HFF-Myc (cell line): ENCODE data around the gene STOML1.

Experiments
- DNase-seq: peaks from one replicate; pipeline ENCODE4 v3.0.0-alpha.2; 2011; ENCODE audit warnings: low read depth; ENCODE audit errors: extremely low read depth
- H3K4me3 ChIP-seq: replicated peaks from 2 replicates; pipeline ENCODE4 v1.5.1; 2011; ENCODE audit warnings: low read depth, mild to moderate bottlenecking, control low read depth, low read length
- TF ChIP-seq, protein P1 (sequence below): IDR thresholded peaks from 2 replicates; pipeline ENCODE4 v1.5.1; 2012; ENCODE audit warnings: mild to moderate bottlenecking, low read depth, low read length, control low read depth; ENCODE audit errors: missing control alignments

Gene STOML1

DNA sequence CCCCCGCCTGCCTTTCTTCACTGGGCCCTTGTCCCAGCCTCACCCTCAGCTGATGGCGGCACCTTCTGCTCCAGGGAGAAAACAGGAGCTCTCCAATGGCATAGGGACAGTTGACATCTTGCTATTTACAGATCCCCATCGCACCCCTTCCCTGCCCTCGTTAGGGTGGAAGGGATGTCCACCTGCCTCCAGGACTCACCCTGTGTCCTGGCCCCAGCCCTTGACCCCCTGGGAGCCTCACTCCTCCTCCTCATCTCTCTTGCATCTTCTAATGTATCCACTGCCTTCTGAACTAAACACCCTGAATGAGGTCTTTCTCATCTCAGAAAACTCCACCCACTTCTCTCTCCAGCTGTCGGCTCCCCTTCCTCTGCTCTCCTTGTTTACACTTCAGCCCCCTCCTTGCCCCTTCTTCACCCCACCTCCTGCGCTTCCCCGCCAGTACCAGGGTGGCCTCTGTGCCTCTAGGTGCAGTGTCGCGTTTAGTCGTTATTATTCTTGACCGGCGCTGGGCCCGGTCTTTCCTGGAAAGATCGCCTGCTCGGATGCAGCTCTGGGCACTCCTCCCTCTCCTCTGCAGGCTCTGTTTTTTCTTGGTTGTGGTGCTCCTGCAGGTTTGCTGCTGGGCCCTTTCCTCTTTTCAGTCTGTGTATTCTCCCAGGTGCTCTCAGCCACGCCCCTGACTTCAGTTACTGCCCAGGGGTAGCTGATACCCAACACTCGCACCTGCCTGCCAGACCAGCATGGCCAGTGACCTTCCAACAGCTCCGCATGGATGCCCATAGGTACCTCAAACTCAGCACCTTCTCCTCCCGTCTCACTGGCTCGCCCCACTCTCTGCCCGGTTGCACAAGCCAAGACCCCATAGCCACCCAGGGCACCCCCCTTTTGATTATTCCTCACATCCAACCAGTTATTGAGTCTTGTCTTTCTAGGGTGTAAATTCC is 45.3 kb upstream of the STOML1 start:
- no peak for DNase-seq
- no peak overlapping the region for H3K4me3 ChIP-seq
- TF ChIP-seq, protein P1, sequence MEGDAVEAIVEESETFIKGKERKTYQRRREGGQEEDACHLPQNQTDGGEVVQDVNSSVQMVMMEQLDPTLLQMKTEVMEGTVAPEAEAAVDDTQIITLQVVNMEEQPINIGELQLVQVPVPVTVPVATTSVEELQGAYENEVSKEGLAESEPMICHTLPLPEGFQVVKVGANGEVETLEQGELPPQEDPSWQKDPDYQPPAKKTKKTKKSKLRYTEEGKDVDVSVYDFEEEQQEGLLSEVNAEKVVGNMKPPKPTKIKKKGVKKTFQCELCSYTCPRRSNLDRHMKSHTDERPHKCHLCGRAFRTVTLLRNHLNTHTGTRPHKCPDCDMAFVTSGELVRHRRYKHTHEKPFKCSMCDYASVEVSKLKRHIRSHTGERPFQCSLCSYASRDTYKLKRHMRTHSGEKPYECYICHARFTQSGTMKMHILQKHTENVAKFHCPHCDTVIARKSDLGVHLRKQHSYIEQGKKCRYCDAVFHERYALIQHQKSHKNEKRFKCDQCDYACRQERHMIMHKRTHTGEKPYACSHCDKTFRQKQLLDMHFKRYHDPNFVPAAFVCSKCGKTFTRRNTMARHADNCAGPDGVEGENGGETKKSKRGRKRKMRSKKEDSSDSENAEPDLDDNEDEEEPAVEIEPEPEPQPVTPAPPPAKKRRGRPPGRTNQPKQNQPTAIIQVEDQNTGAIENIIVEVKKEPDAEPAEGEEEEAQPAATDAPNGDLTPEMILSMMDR = no peak

DNA sequence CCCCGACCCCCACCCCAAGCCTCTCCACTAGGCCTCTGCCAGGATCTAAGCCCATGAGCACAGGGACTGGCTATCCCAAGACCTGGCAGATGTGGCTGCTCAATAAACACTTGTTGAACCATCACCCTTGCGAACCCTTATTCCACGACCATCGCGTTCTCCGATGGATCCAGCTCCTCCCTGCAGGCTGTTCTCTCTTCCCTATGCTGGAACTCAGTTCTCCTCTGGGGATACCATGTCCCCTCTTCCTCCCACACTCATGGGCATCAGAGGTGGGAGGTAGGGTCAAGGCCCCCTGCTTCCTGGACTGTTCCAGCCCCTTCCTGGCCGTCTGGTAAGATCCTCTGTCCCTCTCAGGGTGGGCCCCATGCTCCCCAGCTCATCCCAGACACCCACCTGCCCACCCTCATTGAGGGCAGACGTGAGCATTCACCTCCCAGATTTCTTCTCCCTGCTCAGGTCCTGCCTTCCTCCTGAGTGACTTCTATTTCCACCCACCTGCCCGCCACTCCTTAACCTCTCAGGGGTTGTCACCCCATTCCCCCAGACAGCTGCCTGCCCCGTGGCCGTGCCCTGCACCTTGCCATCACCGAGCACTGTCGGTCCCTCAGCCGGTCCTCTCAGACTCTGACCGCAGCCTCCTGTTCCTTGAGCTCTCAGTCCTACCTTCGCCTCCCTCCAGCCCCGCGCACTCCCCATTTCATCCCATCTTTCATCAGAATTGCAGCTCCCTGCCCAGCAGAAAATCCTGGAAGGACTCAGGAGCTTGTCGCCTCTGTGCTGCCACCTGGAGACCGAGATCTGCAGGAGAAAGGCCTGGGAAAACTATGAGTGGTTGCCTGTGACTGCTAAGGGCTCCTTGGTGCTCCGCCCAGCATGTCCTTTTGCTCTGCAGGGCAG is 44.4 kb upstream of the STOML1 start:
- no peak for DNase-seq
- TF ChIP-seq, protein P1 = peak; percentile 69
- no peak overlapping the region for H3K4me3 ChIP-seq

DNA sequence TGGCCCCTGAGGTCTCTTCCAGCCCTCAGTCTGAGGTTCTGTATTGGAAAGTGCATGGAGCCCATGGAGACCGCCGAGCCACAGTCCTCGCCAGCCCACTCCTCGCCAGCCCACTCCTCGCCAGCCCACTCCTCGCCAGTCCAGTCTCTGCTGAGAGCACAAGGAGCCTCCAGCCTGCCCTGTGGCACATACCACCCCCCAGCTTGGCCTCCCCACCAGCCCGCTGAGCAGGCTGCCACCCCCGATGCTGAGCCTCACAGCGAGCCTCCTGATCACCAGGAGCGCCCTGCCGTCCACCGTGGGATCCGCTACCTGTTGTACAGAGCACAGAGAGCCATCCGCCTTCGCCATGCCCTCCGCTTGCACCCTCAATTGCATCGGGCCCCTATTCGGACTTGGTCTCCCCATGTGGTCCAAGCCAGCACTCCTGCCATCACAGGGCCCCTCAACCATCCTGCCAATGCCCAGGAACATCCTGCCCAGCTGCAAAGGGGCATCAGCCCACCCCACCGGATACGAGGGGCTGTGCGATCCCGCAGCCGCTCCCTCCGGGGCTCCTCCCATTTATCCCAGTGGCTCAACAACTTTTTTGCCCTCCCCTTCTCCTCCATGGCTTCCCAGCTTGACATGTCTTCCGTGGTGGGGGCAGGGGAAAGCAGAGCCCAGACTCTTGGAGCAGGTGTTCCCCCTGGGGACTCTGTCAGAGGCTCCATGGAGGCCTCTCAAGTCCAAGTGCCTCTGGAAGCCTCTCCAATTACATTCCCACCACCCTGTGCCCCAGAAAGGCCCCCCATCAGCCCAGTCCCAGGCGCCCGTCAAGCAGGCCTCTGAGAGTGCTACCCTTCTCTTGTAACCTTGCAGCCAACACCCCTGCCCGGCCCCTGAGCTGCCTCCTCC is 43.3 kb upstream of the STOML1 start:
- no peak for DNase-seq
- H3K4me3 ChIP-seq = no peak overlapping the region
- TF ChIP-seq, protein P1 = no peak

DNA sequence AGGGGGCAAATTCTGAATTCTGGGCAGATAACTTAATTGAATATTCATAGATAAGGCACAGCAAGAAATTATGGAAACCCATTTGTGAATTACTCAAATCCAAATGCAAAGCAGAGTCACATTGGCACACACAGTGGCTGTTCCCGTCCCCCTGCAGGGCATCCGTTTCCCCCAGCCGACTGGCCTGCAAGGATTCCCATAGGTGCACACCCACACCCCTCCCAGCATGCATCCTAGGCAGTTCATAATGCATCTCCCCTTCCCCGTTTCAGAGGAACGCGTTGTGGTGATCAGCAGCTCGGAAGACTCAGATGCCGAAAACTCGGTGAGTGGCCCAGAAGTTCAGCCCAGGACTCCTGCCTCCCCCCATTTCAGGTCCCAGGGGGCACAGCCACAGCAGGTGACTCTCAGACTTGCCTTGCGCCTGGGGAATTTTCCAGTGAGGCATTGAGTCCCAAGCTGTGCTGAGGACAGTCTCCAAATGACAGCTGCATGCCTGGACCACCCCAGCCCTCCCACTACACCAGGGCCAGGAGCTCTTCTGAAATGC is 42.2 kb upstream of the STOML1 start:
- no peak for DNase-seq

DNA sequence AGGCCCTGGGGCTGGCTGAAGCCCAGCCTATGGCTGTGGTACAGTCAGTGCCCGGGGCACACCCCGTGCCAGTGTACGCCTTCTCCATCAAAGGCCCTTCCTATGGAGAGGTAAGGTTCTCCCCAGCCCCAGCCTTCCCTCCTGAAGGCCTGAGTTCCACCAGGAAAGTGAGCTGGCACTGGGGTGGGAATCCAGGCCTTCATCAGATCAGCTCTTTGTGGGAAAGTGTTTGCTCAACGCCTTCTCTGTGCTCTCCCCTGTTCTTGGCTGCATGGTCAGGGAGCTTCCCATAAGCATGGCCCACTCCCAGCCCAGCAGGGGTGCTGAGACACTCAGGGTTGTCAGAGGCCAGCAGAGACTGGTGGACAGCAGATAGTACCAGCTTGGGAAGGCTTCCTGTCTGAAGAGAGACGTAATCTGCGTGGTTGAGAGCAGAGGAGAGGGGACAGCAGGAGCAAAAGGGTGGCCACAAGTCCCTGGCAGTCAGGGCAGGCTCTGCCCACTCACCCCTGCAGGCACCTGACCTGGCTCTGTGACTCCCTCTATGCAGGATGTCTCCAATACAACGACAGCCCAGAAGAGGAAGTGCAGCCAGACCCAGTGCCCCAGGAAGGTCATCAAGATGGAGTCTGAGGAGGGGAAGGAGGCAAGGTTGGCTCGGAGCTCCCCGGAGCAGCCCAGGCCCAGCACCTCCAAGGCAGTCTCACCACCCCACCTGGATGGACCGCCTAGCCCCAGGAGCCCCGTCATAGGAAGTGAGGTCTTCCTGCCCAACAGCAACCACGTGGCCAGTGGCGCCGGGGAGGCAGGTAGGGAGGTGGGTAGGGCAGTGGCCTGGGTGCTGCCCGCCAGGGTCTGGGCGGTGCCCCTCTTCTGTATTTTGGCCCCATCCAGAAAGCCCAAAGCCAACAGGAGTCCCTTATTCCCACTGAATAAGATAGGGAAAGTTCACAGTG is 40.8 kb upstream of the STOML1 start:
- DNase-seq = no peak
- no peak overlapping the region for H3K4me3 ChIP-seq
- TF ChIP-seq, protein P1 = no peak

More for the DNA sequence above, 42.2 kb upstream of the STOML1 start:
- TF ChIP-seq, protein P1 = no peak
- H3K4me3 ChIP-seq = no peak overlapping the region
